ENCODE data around the gene PRR33. TPM values are rescaled to one million over a fixed set of nuclear protein-coding genes. Genes with fewer than 3 reads are reported as not detected.

Gene PRR33
- total RNA-seq (2022; extraction: Qiagen RNA extraction; ENCODE audit: low read depth) = not detected in 5 replicates

GRCh38 chr11:1891831-1892115 is at the start of gene PRR33:
TSS of gene PRR33 (minus strand) at chr11:1891895. CDS start at chr11:1890584, 1,311 bp downstream.

GRCh38 chr11:1919391-1920127 is 27.9 kb upstream of the PRR33 start, which contains the start of gene TNNT3:
TSS of gene TNNT3 (plus strand) at chr11:1919703. CDS start at chr11:1922875, 3,172 bp downstream.

GRCh38 chr11:1852877-1853276 is 38.8 kb downstream of the PRR33 start, which contains the start of gene LSP1:
TSS of gene LSP1 (plus strand) at chr11:1853084. CDS start at chr11:1853145, 61 bp downstream.

GRCh38 chr11:1838426-1839144 is 53.1 kb downstream of the PRR33 start, which contains the start of gene TNNI2:
TSS of gene TNNI2 (plus strand) at chr11:1838981. CDS start at chr11:1839697, 716 bp downstream.

Other genes with a start within 250 kb of the PRR33 start
- gene KRTAP5-6, start 194.7 kb downstream of the PRR33 start, total RNA-seq (2022; extraction: Qiagen RNA extraction; ENCODE audit: low read depth) = not detected in 5 replicates
- gene IFITM10, start 141.3 kb downstream of the PRR33 start, total RNA-seq (2022; extraction: Qiagen RNA extraction; ENCODE audit: low read depth) = 0.71 to 1.6 TPM (median 0.99 TPM) in 5 replicates
- gene CTSD, start 128.0 kb downstream of the PRR33 start, total RNA-seq (2022; extraction: Qiagen RNA extraction; ENCODE audit: low read depth) = 251 to 557 TPM (median 487 TPM) in 5 replicates
- gene SYT8, start 56.9 kb downstream of the PRR33 start, total RNA-seq (2022; extraction: Qiagen RNA extraction; ENCODE audit: low read depth) = 0.41 to 0.51 TPM in 2 of 5 replicates, not detected in the others
- gene TNNI2, start 52.9 kb downstream of the PRR33 start, total RNA-seq (2022; extraction: Qiagen RNA extraction; ENCODE audit: low read depth) = 0.39 TPM in 1 of 5 replicates, not detected in the others
- 1.2 to 2.7 TPM (median 1.8 TPM) in 5 replicates for gene LSP1, start 38.8 kb downstream of the PRR33 start, total RNA-seq (2022; extraction: Qiagen RNA extraction; ENCODE audit: low read depth)
- gene TNNT3, start 27.8 kb upstream of the PRR33 start, total RNA-seq (2022; extraction: Qiagen RNA extraction; ENCODE audit: low read depth) = 0.27 TPM in 1 of 5 replicates, not detected in the others
- gene MRPL23, start 55.4 kb upstream of the PRR33 start, total RNA-seq (2022; extraction: Qiagen RNA extraction; ENCODE audit: low read depth) = 123 to 167 TPM (median 160 TPM) in 5 replicates
- 6.6 to 16.7 TPM (median 12.0 TPM) in 5 replicates for gene H19, start 105.9 kb upstream of the PRR33 start, total RNA-seq (2022; extraction: Qiagen RNA extraction; ENCODE audit: low read depth)
- gene IGF2, start 247.5 kb upstream of the PRR33 start, total RNA-seq (2022; extraction: Qiagen RNA extraction; ENCODE audit: low read depth) = 1.9 to 3.3 TPM (median 3.1 TPM) in 5 replicates

Data from A549 treated with ZK216348 at 1 μM for 4 hours (cell line).